Measurements from ENCODE around the gene PUS1. TPM values are rescaled to one million over a fixed set of nuclear protein-coding genes. Genes with fewer than 3 reads are reported as not detected.

Gene PUS1
- total and polyA plus RNA-seq, 7 donors = 11.7 to 46.8 (median 20.1) TPM

- intact Hi-C loops (cut with DNase I) = loop anchor here in 1 of 2 donors (5.0 kb wide), 1 partner anchor 68 kb away; no protein-coding TSS in a partner anchor
- TF ChIP-seq CTCF (IDR thresholded peaks at IDR 0.05) = no peak
- DNase-seq = peak in 1 of 2 donors; percentile 7
Measured at GRCh38 chr12:131920157-131920508, 8.9 kb upstream of the PUS1 start.

GRCh38 chr12:131920902-131921840 is 7.9 kb upstream of the PUS1 start:
- 83 to 90% (median 85%) methylated on average over 35 of the region's 35 CpGs for WGBS, 3 donors
- Histone ChIP-seq H3K9me3 (no peaks in the 10 kb centered on the region), H3K36me3 (ENCODE audit: insufficient read depth in 1 of 2, low read depth in 1 of 2) (peaks cover 0 to 56% of the 10 kb centered on the region in 2 donors), H3K27me3 (ENCODE audit: insufficient read depth in 3 of 3, low read length in 2 of 3) (no peaks in the 10 kb centered on the region), H3K4me1 (peaks cover 5% of the 10 kb centered on the region), H3K27ac (no peak overlapping the region), H3K4me3 (no peak overlapping the region)
- intact Hi-C loops (cut with DNase I) = loop anchor here in 1 of 2 donors (5.0 kb wide), 1 partner anchor 69 kb away; no protein-coding TSS in a partner anchor
- DNase-seq (peak in 1 of 2 donors; percentile 49), ATAC-seq (no peak)
- TF ChIP-seq CTCF (IDR thresholded peaks at IDR 0.05) = no peak

More at GRCh38 chr12:131920157-131920508, 8.9 kb upstream of the PUS1 start:
- no peak for ATAC-seq
- H3K4me3 ChIP-seq = no peak overlapping the region
- no peaks in the 10 kb centered on the region for H3K9me3 ChIP-seq
- H3K4me1 ChIP-seq = peaks cover 5% of the 10 kb centered on the region
- no peaks in the 10 kb centered on the region for H3K27me3 ChIP-seq (ENCODE audit: insufficient read depth in 3 of 3, low read length in 2 of 3)
- no peak overlapping the region for H3K27ac ChIP-seq
- H3K36me3 ChIP-seq (ENCODE audit: insufficient read depth in 1 of 2, low read depth in 1 of 2) = peaks cover 0 to 66% of the 10 kb centered on the region in 2 donors
- 91 to 96% (median 94%) methylated on average over 14 of the region's 14 CpGs for WGBS, 3 donors

- ATAC-seq = peak in 2 of 4 donors; percentile 7 to 13
- intact Hi-C loops (cut with DNase I) = loop anchor here in 1 of 2 donors (5.0 kb wide), 1 partner anchor 70 kb away; no protein-coding TSS in a partner anchor
- no peak overlapping the region for H3K4me3 ChIP-seq
- TF ChIP-seq CTCF (IDR thresholded peaks at IDR 0.05) = no peak
- H3K4me1 ChIP-seq = peaks cover 5% of the 10 kb centered on the region
- H3K36me3 ChIP-seq (ENCODE audit: insufficient read depth in 1 of 2, low read depth in 1 of 2) = peaks cover 0 to 49% of the 10 kb centered on the region in 2 donors
- no peaks in the 10 kb centered on the region for H3K9me3 ChIP-seq
- 72 to 80% (median 75%) methylated on average over 29 of the region's 29 CpGs for WGBS, 3 donors
- no peak for DNase-seq
- H3K27ac ChIP-seq = peak overlapping the region; percentile 8
- H3K27me3 ChIP-seq (ENCODE audit: insufficient read depth in 3 of 3, low read length in 2 of 3) = no peaks in the 10 kb centered on the region
Measured at GRCh38 chr12:131921866-131922769, 7.0 kb upstream of the PUS1 start.

GRCh38 chr12:131922772-131923171 is 6.3 kb upstream of the PUS1 start:
- no peak for TF ChIP-seq CTCF (IDR thresholded peaks at IDR 0.05)
- no peak for DNase-seq
- ATAC-seq = no peak
- intact Hi-C loops (cut with DNase I) = loop anchor here in 1 of 2 donors (5.0 kb wide), 1 partner anchor 70 kb away; no protein-coding TSS in a partner anchor
- Histone ChIP-seq H3K27me3 (ENCODE audit: insufficient read depth in 3 of 3, low read length in 2 of 3) (no peaks in the 10 kb centered on the region), H3K36me3 (ENCODE audit: insufficient read depth in 1 of 2, low read depth in 1 of 2) (peaks cover 0 to 43% of the 10 kb centered on the region in 2 donors), H3K27ac (peak overlapping the region; percentile 8), H3K4me1 (peaks cover 5% of the 10 kb centered on the region), H3K9me3 (no peaks in the 10 kb centered on the region), H3K4me3 (no peak overlapping the region)
- 84 to 86% (median 85%) methylated on average over 13 of the region's 13 CpGs for WGBS, 3 donors
